SKM-1 treated with dmso at 0.1 percent for 144 hours (cell line): Measurements from ENCODE around the gene GAL3ST3.
A peak's percentile ranks its signal among the peaks of the same experiment; 100 is the strongest.

ENCODE experiments used
- DNase-seq: peaks from one replicate; lab custom pipeline; 2025; ENCODE audit not compliant: unreplicated experiment; lab: John Stamatoyannopoulos, UW

Gene GAL3ST3

GRCh38 chr11:66069715-66070603 lies 21.0 kb upstream of the GAL3ST3 start, which contains the start of gene PACS1:
Gene PACS1, plus strand, starts transcription at chr11:66070272. Its CDS starts 215 bp downstream, at chr11:66070487.
- peak; percentile 25 for DNase-seq

DNA sequence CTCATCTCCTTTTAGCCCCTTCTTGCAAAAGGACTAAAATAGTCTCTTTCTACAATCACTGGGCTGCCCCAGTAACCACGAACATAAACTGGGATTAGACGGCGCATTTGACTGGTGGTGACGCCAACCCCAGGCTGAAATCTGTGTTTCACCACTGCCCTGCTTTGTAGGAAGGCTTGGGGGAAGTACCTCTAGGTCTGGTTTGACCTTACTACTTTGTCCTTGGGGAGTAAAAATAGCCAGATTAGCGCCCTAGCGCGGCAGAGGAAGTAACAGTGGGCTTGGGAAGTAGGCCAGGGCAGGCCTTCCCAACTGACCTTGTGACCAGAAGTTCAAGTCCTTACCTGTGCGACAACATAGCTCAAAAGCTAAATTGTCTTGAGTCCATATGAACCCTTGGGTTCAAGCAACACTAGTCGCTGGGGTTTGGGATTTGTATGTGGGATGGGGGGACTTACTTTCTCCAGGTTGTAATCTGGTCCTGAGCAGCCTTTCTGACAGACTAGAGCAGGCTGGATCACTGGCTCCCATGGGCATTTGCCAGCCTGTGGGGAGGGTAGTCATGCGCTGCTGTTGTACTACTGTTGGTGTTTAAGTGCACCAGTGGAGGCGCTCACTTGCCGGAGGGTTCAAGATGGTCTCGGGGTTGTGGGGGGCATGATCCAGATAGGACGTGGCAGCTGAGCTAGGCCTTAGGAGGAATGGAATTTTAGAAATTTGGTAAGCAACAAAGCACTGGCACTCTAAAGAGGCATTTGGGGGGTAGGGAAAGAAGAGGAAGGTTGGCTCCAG lies 20.2 kb upstream of the GAL3ST3 start:
- DNase-seq = peak; percentile 44

GRCh38 chr11:66068154-66068821 lies 19.3 kb upstream of the GAL3ST3 start:
- peak; percentile 44 for DNase-seq

GRCh38 chr11:66067640-66068039 lies 18.7 kb upstream of the GAL3ST3 start:
- DNase-seq = no peak

DNA sequence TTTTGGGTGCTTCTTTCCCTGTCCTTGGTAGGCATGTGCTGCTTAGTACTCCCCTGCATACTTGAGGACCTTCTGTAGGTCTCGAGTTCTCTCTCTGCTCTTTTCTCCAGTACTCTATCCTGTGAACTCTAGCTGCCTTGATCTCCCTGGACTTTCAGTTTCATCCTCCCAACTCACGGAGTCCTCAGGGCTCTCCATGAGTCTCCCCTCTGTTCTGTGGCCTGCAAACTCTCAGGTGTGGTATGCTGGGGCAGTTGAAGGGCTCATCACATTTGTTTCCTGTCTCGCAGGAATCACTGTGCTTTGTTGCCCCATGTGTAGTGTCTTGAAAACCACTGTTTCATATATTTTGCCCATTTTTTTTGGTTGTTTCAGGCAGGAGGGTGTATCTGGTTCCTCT lies 17.8 kb upstream of the GAL3ST3 start:
- no peak for DNase-seq

DNA sequence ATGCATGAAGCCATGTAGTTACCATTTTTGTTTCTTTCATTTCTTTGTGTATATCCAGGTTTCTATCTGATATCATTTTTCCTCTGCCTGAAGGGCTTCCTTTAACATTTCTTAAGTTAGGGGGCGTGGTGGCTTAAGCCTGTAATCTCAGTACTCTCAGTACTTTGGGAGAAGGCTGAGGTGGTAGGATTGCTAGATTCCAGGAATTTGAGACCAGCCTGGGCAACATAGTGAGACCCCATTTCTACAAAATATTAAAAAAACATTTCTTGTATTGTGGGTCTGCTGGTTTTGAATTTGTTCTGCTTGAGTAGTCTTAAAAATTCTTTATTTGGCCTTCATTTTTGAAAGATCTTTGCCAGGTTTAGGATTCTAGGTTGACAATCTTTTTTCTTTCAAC lies 15.6 kb upstream of the GAL3ST3 start:
- no peak for DNase-seq

DNA sequence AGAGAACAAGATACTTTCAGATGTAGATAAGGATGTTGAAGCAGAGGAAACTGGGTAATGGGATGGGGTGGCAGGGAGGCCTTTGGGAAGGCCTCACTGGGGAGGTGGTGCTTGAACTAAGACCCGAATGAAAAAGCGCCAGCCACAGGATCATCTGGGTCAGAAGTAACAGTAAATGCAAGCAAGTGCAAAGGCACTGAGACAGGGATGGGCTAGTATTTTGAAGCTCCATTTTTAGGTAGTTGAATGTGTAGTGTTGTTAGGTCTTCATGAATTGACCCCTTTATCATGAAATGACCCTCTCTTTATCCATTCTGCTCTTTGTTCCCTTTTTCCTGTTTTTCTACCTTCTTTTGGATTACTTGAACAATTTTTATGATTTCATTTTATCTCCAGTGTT lies 14.9 kb upstream of the GAL3ST3 start:
- DNase-seq = no peak

DNA sequence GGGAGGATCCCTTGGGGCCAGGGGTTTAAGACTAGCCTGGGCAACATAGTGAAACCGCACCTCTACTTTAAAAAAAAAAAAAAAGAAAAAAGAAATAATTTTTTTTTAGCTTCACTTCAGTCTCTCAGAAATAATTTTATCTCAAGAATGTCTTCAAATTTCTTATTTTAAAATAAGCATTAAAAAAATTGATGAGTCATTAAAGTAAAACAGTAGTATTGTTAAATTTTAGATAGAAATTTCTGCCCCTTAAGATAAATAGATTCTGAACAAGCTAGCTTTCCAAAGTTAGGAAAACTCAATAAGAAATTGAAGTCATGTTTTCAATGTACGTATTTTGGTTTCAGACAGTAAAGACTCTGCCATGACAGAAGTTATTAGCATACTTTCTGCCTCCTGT lies 13.4 kb upstream of the GAL3ST3 start:
- no peak for DNase-seq

DNA sequence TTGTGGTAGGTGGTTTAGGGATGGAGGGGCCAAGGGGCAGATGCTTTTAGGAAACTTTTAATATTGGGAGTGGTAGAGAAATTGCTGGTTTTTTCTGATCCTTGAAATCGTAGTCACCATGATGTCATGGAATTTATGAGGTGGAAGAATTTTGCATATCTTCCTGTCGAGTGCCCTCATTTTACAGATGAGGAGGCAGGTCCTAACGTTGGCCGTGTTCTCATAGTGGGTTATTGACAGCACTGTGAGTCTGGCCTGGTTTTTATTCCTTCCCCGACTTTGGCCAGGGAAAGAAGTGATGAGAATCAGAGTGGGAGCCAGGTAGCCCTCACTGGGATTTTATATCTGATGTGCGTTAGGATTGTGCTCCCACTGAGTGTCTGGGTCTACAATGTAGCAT lies 12.3 kb upstream of the GAL3ST3 start:
- no peak for DNase-seq

DNA sequence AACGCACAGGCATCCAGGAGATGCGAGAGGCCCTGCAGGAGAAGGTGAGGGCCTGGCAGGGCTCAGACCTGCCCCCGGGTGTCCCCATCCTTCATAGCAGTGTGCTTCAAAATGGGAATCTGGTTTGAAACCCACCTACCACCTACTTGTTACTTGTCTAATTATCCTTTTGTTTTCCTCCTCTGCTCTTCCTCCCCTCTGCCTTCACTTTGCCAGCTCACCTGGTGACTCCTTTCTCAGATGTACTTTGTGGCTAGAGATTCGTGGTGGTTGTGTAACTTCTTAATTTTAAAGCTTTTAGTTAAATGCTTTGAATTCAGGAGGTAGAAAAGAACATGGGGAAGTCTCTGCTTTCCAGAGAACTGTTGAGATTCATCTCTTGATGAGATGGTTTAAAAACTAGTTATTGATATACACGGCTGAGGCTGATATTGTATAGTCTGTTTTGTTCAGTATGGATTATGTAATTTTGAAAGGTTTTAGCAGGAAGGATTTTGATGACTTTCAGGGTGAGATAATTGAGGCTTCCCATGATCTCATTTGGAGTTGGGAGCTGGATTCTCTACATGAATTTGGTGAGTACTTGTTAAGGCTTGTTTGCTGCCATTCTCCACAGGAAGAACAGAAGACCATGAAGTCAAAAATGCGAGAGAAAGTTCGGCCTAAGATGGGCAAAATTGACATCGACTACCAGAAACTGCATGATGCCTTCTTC lies 11.2 kb upstream of the GAL3ST3 start:
- no peak for DNase-seq

DNA sequence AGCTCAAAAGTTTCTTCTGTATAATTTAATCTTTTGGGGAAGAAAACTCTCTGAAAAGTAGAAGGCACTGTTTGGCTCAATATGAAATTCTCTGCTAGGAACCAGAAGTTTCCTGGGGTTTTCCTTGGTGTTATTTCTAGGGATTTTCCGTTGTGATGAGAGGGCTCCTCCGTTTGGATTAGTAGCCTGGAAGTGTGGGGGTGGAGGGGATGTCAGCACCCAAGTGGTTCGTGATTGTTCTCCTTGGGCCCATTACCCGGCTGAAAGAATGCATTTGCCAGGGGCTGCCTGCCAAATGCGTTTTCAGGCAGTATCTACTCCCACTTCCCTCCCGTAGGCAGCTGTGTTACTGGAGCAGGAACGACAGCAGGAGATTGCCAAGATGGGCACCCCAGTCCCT lies 7.5 kb upstream of the GAL3ST3 start:
- no peak for DNase-seq

GRCh38 chr11:66055021-66055420 lies 6.1 kb upstream of the GAL3ST3 start:
- no peak for DNase-seq

- DNase-seq = no peak
These were observed 3.7 kb upstream of the GAL3ST3 start for GRCh38 chr11:66052664-66052982.

- DNase-seq = peak; percentile 96
These were observed 3.1 kb upstream of the GAL3ST3 start, which contains the start of gene SF3B2 for GRCh38 chr11:66051766-66052663. Gene SF3B2, plus strand, starts transcription at chr11:66052364. Its CDS starts 21 bp downstream, at chr11:66052385.

- no peak for DNase-seq
These were observed 2.4 kb upstream of the GAL3ST3 start for GRCh38 chr11:66051371-66051765.

GRCh38 chr11:66050581-66051231 lies 1.7 kb upstream of the GAL3ST3 start:
- no peak for DNase-seq

GRCh38 chr11:66047541-66048365 lies 1.2 kb downstream of the GAL3ST3 start:
- DNase-seq = no peak

- no peak for DNase-seq
These were observed 2.1 kb downstream of the GAL3ST3 start for GRCh38 chr11:66046901-66047300.
